Panc1 (cell line): ENCODE results near the gene HNRNPA2B1. TPM values are rescaled to one million over a fixed set of nuclear protein-coding genes. Genes with fewer than 3 reads are reported as not detected.

ENCODE experiments used
- total RNA-seq: library from RNA; stranded (reverse); gene quantifications from one replicate; pipeline ENCODE4 v1.2.1, GENCODE V29; 2021; ENCODE audit not compliant: unreplicated experiment

Gene HNRNPA2B1
- total RNA-seq, 1 experiment from 2014 or later = 819 TPM

Other genes starting within 250 kb of the HNRNPA2B1 start
- 78.5 TPM for gene NFE2L3, start 48.5 kb downstream of the HNRNPA2B1 start, total RNA-seq
- 308 TPM for gene CBX3, start 999 bp upstream of the HNRNPA2B1 start, total RNA-seq
- gene SNX10, start 91.1 kb upstream of the HNRNPA2B1 start, total RNA-seq = 21.8 TPM